AG04449 (cell line): ENCODE data around the gene PDE4D.
"Not testable (repeated sequence)": the region's sequence is repeated elsewhere in the genome, so short reads cannot be mapped to it uniquely, and the experiment has no call there.

Experiments
- CTCF ChIA-PET: fragments of 350-600 bp; formaldehyde crosslinking; extraction: SDS; loops from one replicate; lab custom pipeline; 2021; ENCODE audit warnings: antibody characterized with exemption; lab: Yijun Ruan, JAX
- POLR2A ChIA-PET: fragments of 400-600, 350-600 bp; formaldehyde crosslinking; extraction: SDS; loops from one replicate; lab custom pipeline; 2020; ENCODE audit warnings: antibody characterized with exemption, inconsistent platforms; lab: Yijun Ruan, JAX
- DNase-seq: peaks from one replicate; pipeline ENCODE4 v3.0.0-alpha.2; 2010; ENCODE audit warnings: low read depth, low spot score
- H3K4me3 ChIP-seq: 2 replicates; pipeline ENCODE4 v1.5.1; 2011; ENCODE audit warnings: low read depth, mild to moderate bottlenecking, control low read depth, low read length
- TF ChIP-seq, protein P1 (sequence below): IDR thresholded peaks from one replicate; pipeline ENCODE4 v1.5.1; 2011; ENCODE audit warnings: mild to moderate bottlenecking, moderate library complexity, low read length, control low read depth, inconsistent platforms; ENCODE audit not compliant: insufficient read depth; ENCODE audit errors: missing control alignments

The PDE4D gene

GRCh38 chr5:59757442-59757841 lies 136.1 kb downstream of the PDE4D start:
- DNase-seq, result no peak
- H3K4me3 ChIP-seq, result no peak overlapping the region
- POLR2A ChIA-PET, result no interaction called here
- TF ChIP-seq, protein P1, sequence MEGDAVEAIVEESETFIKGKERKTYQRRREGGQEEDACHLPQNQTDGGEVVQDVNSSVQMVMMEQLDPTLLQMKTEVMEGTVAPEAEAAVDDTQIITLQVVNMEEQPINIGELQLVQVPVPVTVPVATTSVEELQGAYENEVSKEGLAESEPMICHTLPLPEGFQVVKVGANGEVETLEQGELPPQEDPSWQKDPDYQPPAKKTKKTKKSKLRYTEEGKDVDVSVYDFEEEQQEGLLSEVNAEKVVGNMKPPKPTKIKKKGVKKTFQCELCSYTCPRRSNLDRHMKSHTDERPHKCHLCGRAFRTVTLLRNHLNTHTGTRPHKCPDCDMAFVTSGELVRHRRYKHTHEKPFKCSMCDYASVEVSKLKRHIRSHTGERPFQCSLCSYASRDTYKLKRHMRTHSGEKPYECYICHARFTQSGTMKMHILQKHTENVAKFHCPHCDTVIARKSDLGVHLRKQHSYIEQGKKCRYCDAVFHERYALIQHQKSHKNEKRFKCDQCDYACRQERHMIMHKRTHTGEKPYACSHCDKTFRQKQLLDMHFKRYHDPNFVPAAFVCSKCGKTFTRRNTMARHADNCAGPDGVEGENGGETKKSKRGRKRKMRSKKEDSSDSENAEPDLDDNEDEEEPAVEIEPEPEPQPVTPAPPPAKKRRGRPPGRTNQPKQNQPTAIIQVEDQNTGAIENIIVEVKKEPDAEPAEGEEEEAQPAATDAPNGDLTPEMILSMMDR, result no peak
- CTCF ChIA-PET, result interaction anchor here (1.5 kb wide), 1 partner anchor 251 kb away, joined by 3 read pairs; no protein-coding TSS in a partner anchor

GRCh38 chr5:59756373-59757035 lies 137.0 kb downstream of the PDE4D start:
- ChIA-PET POLR2A (no interaction called here), CTCF (interaction anchor here (1.5 kb wide), 1 partner anchor 251 kb away, joined by 3 read pairs; no protein-coding TSS in a partner anchor)
- DNase-seq, result no peak
- TF ChIP-seq, protein P1, result no peak
- H3K4me3 ChIP-seq, result no peak overlapping the region

DNA sequence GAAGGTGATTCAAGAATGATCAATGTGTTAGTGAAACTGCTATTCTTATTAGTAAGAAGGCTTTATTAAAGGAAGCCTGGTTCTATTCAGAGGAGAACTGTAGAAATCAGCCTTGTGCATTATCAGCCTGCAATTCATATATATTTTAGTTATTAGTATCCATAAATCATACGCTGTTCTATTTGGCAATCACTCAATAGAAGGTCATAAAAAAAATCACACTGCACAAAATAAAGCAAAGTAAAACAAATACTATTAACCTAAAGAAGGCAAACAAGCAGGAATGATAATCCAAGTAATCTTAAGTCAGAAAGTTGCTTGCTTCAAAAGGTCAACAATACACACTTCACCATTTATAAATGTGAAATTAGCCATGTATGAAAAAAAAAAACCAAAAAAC lies 138.1 kb downstream of the PDE4D start:
- TF ChIP-seq, protein P1, result no peak

DNA sequence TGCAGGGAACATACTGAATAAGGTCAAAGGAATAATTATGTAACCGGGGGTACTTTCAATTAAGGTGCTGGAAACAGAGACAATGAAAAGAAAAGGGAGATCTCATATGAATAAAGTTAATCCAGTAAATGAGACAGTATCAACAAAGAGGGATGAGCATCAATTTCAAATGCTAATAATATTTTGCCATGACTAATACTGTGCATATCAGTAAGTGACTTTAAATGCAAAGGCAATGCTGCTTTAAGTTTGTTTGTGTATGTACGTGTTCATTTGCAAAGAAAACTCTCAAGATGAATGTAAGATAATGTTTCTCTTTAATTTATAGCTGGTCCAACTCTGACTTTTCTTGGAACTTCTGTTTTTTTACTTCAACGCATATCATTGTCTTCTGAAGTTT lies 139.9 kb downstream of the PDE4D start:
- CTCF ChIA-PET, result no interaction called here
- no peak for DNase-seq
- POLR2A ChIA-PET, result no interaction called here
- TF ChIP-seq, protein P1, result no peak
- no peak overlapping the region for H3K4me3 ChIP-seq

More for the DNA sequence above, 138.1 kb downstream of the PDE4D start:
- ChIA-PET CTCF (interaction anchor here (1.4 kb wide), 2 partner anchors 11 to 31 kb away, joined by 3 to 6 read pairs; no protein-coding TSS in a partner anchor), POLR2A (no interaction called here)
- H3K4me3 ChIP-seq, result no peak overlapping the region
- DNase-seq, result no peak

DNA sequence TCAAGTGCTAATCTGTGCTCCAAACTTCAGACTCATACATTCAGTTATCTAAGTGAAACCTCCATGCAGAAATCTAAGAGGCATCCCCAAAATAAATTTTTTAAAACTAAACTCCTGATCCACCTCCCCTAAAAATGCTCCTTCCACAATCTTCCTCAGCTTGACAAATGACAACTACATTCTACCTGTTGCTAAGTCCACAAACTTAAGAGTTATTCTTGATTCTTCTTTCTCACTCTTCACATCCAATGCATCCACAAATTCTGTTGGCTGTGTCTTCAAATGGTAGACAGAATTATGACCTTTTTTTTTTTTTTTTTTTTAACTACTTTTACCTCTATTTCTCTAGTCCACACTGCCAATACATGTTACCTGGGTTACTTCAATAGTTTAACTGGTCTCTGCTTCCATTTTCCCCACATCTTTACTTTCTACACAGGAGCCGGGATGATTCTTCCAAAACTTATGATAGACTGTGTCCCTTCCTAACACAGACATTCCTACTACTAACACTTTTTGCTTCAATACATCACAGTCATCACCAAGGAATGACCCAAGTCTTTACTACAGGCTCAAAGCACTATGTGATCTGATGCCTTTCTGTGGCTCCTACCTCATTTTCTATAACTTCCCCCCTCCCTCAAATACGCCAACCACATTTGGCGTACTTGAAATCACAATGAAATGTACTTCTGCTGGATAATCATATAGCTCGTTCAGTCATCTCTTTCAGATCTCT lies 143.6 kb downstream of the PDE4D start:
- CTCF ChIA-PET, result no interaction called here
- no peak for DNase-seq
- no peak overlapping the region for H3K4me3 ChIP-seq
- TF ChIP-seq, protein P1, result no peak
- POLR2A ChIA-PET, result no interaction called here

DNA sequence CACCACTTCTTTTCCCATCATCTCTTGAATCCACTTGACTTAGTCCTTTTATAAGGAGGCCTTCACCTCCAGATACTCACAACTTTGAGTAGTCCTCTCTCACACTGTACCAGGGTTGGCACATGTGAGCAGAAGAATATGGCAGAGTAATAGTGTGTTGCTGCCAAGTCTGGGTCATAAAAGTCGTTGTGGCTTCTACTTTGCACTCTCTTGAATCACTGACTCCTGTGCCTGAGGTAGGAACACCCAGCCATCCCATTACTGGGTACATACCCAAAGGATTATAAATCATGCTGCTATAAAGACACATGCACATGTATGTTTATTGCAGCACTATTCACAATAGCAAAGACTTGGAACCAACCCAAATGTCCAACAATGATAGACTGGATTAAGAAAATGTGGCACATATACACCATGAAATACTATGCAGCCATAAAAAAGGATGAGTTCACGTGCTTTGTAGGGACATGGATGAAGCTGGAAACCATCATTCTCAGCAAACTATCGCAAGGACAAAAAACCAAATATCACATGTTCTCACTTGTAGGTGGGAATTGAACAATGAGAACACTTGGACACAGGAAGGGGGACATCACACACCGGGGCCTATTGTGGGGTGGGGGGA lies 145.4 kb downstream of the PDE4D start:
- DNase-seq, CTCF ChIA-PET, POLR2A ChIA-PET, H3K4me3 ChIP-seq: not testable (repeated sequence)
